Mesodermal cell (in vitro differentiated cells): Measurements from ENCODE around the gene ACSM3.

Source experiments
- H3K27ac ChIP-seq: 2 replicates; pipeline ENCODE4 v1.7.0; 2013; ENCODE audit warnings: mild to moderate bottlenecking, low read depth, low read length, moderate library complexity; ENCODE audit not compliant: severe bottlenecking
- H3K36me3 ChIP-seq: 2 replicates; pipeline ENCODE4 v1.7.1; 2013; ENCODE audit warnings: mild to moderate bottlenecking, low read length, moderate library complexity; ENCODE audit not compliant: control insufficient read depth, insufficient read depth
- H3K4me1 ChIP-seq: one replicate; pipeline ENCODE4 v1.7.1; 2013; ENCODE audit warnings: mild to moderate bottlenecking, low read length; ENCODE audit not compliant: insufficient read depth, control insufficient read depth, poor library complexity, severe bottlenecking
- H3K4me3 ChIP-seq: 2 replicates; pipeline ENCODE4 v1.7.0; 2013; ENCODE audit warnings: low read length, control low read depth, mild to moderate bottlenecking; ENCODE audit not compliant: insufficient read depth, poor library complexity, severe bottlenecking; ENCODE audit errors: extremely low read depth
- H3K9me3 ChIP-seq: 2 replicates; pipeline ENCODE4 v1.7.1; 2013; ENCODE audit warnings: mild to moderate bottlenecking, low read length, moderate library complexity; ENCODE audit not compliant: control insufficient read depth
- WGBS, 2 experiments: methylation state at CpG; one replicate each; pipeline ENCODE4 v1.1.5; 2013; ENCODE audit warnings: missing lambda C conversion rate in 2 of 2; ENCODE audit not compliant: insufficient coverage in 2 of 2; 5-methylcytosine and 5-hydroxymethylcytosine counted together

The ACSM3 gene

GRCh38 chr16:20774703-20775362 lies 11.0 kb downstream of the ACSM3 start:
- no peaks in the 10 kb centered on the region for H3K36me3 ChIP-seq
- no peak overlapping the region for H3K27ac ChIP-seq
- WGBS, 2 experiments, result 29 to 67% methylated on average over 3 of the region's 7 CpGs
- H3K4me3 ChIP-seq, result no peak overlapping the region
- H3K9me3 ChIP-seq, result no peaks in the 10 kb centered on the region
- no peaks in the 10 kb centered on the region for H3K4me1 ChIP-seq

- no CpG with 5 or more reads among the region's 1 CpG for WGBS, 2 experiments
These were observed 17.9 kb downstream of the ACSM3 start for GRCh38 chr16:20781697-20782096.

GRCh38 chr16:20782470-20782869 lies 18.7 kb downstream of the ACSM3 start:
- WGBS, 2 experiments, result 67 to 100% methylated on average over 1 of the region's 2 CpGs
- Histone ChIP-seq H3K9me3 (no peaks in the 10 kb centered on the region), H3K4me3 (no peak overlapping the region), H3K36me3 (no peaks in the 10 kb centered on the region), H3K4me1 (no peaks in the 10 kb centered on the region), H3K27ac (no peak overlapping the region)

More at GRCh38 chr16:20781697-20782096, 17.9 kb downstream of the ACSM3 start:
- Histone ChIP-seq H3K27ac (no peak overlapping the region), H3K4me1 (no peaks in the 10 kb centered on the region), H3K4me3 (no peak overlapping the region), H3K9me3 (no peaks in the 10 kb centered on the region), H3K36me3 (no peaks in the 10 kb centered on the region)

GRCh38 chr16:20784204-20784603 lies 20.4 kb downstream of the ACSM3 start:
- no peaks in the 10 kb centered on the region for H3K36me3 ChIP-seq
- no peak overlapping the region for H3K27ac ChIP-seq
- no peaks in the 10 kb centered on the region for H3K9me3 ChIP-seq
- H3K4me1 ChIP-seq, result no peaks in the 10 kb centered on the region
- H3K4me3 ChIP-seq, result no peak overlapping the region

- Histone ChIP-seq H3K36me3 (no peaks in the 10 kb centered on the region), H3K4me1 (no peaks in the 10 kb centered on the region), H3K4me3 (no peak overlapping the region), H3K27ac (no peak overlapping the region), H3K9me3 (no peaks in the 10 kb centered on the region)
These were observed 25.3 kb downstream of the ACSM3 start for GRCh38 chr16:20789130-20789529.

- H3K9me3 ChIP-seq, result no peaks in the 10 kb centered on the region
- no peaks in the 10 kb centered on the region for H3K36me3 ChIP-seq
- no peaks in the 10 kb centered on the region for H3K4me1 ChIP-seq
- H3K4me3 ChIP-seq, result no peak overlapping the region
- no peak overlapping the region for H3K27ac ChIP-seq
- 86 to 100% methylated on average over 2 to 3 of the region's 5 CpGs for WGBS, 2 experiments
These were observed 28.3 kb downstream of the ACSM3 start for GRCh38 chr16:20791923-20792612.

GRCh38 chr16:20798364-20798763 lies 34.5 kb downstream of the ACSM3 start:
- no peaks in the 10 kb centered on the region for H3K4me1 ChIP-seq
- H3K36me3 ChIP-seq, result peaks cover 19% of the 10 kb centered on the region
- no peak overlapping the region for H3K4me3 ChIP-seq
- 81% methylated on average over 2 of the region's 2 CpGs; no CpG with 5 or more reads in 1 of the 2 experiments for WGBS, 2 experiments
- H3K27ac ChIP-seq, result no peak overlapping the region
- H3K9me3 ChIP-seq, result no peaks in the 10 kb centered on the region

- Histone ChIP-seq H3K36me3 (peaks cover 19% of the 10 kb centered on the region), H3K4me3 (no peak overlapping the region), H3K27ac (no peak overlapping the region), H3K9me3 (no peaks in the 10 kb centered on the region), H3K4me1 (no peaks in the 10 kb centered on the region)
- WGBS, 2 experiments, result no CpG with 5 or more reads among the region's 2 CpGs
These were observed 35.8 kb downstream of the ACSM3 start for GRCh38 chr16:20799599-20799998.

GRCh38 chr16:20801278-20801677 lies 37.5 kb downstream of the ACSM3 start:
- no peaks in the 10 kb centered on the region for H3K4me1 ChIP-seq
- H3K36me3 ChIP-seq, result peaks cover 19% of the 10 kb centered on the region
- H3K27ac ChIP-seq, result no peak overlapping the region
- H3K4me3 ChIP-seq, result no peak overlapping the region
- no peaks in the 10 kb centered on the region for H3K9me3 ChIP-seq
- WGBS, 2 experiments, result no CpG with 5 or more reads among the region's 1 CpG

- WGBS, 2 experiments, result 84 to 91% methylated on average over 2 of the region's 2 CpGs
- H3K36me3 ChIP-seq, result peaks cover 12% of the 10 kb centered on the region
These were observed 39.4 kb downstream of the ACSM3 start for GRCh38 chr16:20803192-20803560.

GRCh38 chr16:20803561-20804214 lies 39.9 kb downstream of the ACSM3 start:
- peaks cover 7% of the 10 kb centered on the region for H3K36me3 ChIP-seq
- WGBS, 2 experiments, result 88 to 92% methylated on average over 3 to 5 of the region's 7 CpGs

More at GRCh38 chr16:20803192-20803560, 39.4 kb downstream of the ACSM3 start:
- H3K27ac ChIP-seq, result no peak overlapping the region
- H3K9me3 ChIP-seq, result no peaks in the 10 kb centered on the region
- H3K4me1 ChIP-seq, result no peaks in the 10 kb centered on the region
- H3K4me3 ChIP-seq, result no peak overlapping the region

More at GRCh38 chr16:20803561-20804214, 39.9 kb downstream of the ACSM3 start:
- no peak overlapping the region for H3K27ac ChIP-seq
- H3K9me3 ChIP-seq, result no peaks in the 10 kb centered on the region
- no peaks in the 10 kb centered on the region for H3K4me1 ChIP-seq
- no peak overlapping the region for H3K4me3 ChIP-seq
